Loucy (cell line): ENCODE results near the gene TBKBP1.

Experiments
- EZH2phosphoT487 ChIP-seq: fragments of 200-600 bp; IDR thresholded peaks from 2 replicates; pipeline ENCODE4 v1.6.1; 2018; ENCODE audit warnings: antibody characterized with exemption, mild to moderate bottlenecking, moderate library complexity, borderline replicate concordance
- TF ChIP-seq, protein P1 (sequence below): fragments of 200-600 bp; sonication (generic); conservative IDR thresholded peaks from 2 replicates; pipeline ENCODE4 v1.5.1; 2014; ENCODE audit warnings: mild to moderate bottlenecking, antibody characterized with exemption, low read length

DNA sequence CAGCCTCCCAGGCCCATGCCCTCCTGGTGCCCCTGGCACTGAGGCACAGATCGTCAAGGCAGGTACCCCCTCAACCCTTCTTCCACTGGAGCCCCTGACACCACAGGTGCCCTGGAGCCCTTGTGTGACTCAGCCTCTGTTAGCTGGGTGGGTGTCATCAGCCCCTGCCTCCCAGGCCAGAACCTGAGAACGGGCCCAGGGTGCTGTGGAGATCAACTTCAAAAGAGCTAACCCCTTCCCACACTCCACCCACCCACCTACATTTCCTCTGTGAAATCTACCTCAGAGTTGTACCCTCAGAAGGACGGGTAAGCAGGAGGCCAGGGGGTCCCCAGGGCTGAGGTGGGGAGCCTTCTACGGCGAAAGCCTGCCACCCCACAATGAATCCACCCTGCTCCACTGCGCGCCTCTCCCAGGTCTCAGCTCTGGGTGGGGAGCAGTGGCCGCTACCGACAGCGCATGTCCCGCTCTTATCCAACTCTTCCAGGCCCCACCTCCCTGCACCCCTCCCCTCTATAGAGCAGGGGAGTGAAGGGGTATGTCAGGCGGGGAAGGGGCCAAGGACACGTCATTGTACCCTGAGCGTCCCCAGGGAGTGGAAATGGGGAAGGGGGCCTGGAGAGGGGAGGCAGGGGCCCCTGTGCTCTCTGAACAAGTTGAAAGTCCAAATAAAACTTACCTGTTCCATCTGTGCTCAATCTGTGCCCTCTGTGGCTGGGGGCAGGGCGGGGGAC, 17.6 kb downstream of the TBKBP1 start:
- TF ChIP-seq, protein P1, sequence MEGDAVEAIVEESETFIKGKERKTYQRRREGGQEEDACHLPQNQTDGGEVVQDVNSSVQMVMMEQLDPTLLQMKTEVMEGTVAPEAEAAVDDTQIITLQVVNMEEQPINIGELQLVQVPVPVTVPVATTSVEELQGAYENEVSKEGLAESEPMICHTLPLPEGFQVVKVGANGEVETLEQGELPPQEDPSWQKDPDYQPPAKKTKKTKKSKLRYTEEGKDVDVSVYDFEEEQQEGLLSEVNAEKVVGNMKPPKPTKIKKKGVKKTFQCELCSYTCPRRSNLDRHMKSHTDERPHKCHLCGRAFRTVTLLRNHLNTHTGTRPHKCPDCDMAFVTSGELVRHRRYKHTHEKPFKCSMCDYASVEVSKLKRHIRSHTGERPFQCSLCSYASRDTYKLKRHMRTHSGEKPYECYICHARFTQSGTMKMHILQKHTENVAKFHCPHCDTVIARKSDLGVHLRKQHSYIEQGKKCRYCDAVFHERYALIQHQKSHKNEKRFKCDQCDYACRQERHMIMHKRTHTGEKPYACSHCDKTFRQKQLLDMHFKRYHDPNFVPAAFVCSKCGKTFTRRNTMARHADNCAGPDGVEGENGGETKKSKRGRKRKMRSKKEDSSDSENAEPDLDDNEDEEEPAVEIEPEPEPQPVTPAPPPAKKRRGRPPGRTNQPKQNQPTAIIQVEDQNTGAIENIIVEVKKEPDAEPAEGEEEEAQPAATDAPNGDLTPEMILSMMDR: no peak
- no peak for TF ChIP-seq EZH2phosphoT487
